H9 (cell line): ENCODE data around the gene FAM72B. TPM values are rescaled to one million over a fixed set of nuclear protein-coding genes. Genes with fewer than 3 reads are reported as not detected.
"Not testable (repeated sequence)": the region's sequence is repeated elsewhere in the genome, so short reads cannot be mapped to it uniquely, and the experiment has no call there.

Experiments used
- DNase-seq: peaks from one replicate; pipeline ENCODE4 v3.0.0-alpha.2; 2017
- H2AFZ ChIP-seq: one replicate; pipeline ENCODE4 v1.6.1; 2013; ENCODE audit warnings: mild to moderate bottlenecking, low read length, control low read depth, moderate library complexity
- H2AK5ac ChIP-seq: 2 replicates; pipeline ENCODE4 v1.6.1; 2013; ENCODE audit warnings: low read length, control low read depth, mixed read lengths; ENCODE audit not compliant: insufficient read length
- H2BK120ac ChIP-seq: one replicate; pipeline ENCODE4 v1.6.1; 2013; ENCODE audit warnings: low read depth, mild to moderate bottlenecking, low read length, control low read depth, inconsistent platforms; ENCODE audit not compliant: poor library complexity, severe bottlenecking
- H2BK12ac ChIP-seq: 2 replicates; pipeline ENCODE4 v1.6.1; 2013; ENCODE audit warnings: low read length, control low read depth, mixed read lengths, low read depth; ENCODE audit not compliant: insufficient read length
- H2BK15ac ChIP-seq: 2 replicates; pipeline ENCODE4 v1.6.1; 2013; ENCODE audit warnings: low read depth, low read length, control low read depth
- H2BK20ac ChIP-seq: one replicate; pipeline ENCODE4 v1.6.1; 2013; ENCODE audit warnings: low read depth, mild to moderate bottlenecking, low read length, control low read depth, inconsistent platforms; ENCODE audit not compliant: poor library complexity, severe bottlenecking
- H2BK5ac ChIP-seq: 2 replicates; pipeline ENCODE4 v1.6.1; 2013; ENCODE audit warnings: low read length, control low read depth, mixed read lengths; ENCODE audit not compliant: insufficient read length
- H3K14ac ChIP-seq: 2 replicates; pipeline ENCODE4 v1.6.1; 2013; ENCODE audit warnings: low read length, control low read depth; ENCODE audit not compliant: insufficient read depth
- H3K18ac ChIP-seq: 2 replicates; pipeline ENCODE4 v1.6.1; 2013; ENCODE audit warnings: low read depth, mild to moderate bottlenecking, mixed read lengths, low read length, control low read depth; ENCODE audit not compliant: insufficient read length
- H3K23ac ChIP-seq: 2 replicates; pipeline ENCODE4 v1.6.1; 2013; ENCODE audit warnings: low read length, control low read depth, mixed read lengths, low read depth; ENCODE audit not compliant: insufficient read length
- H3K23me2 ChIP-seq: 2 replicates; pipeline ENCODE4 v1.6.1; 2013; ENCODE audit warnings: low read depth, mild to moderate bottlenecking, mixed read lengths, low read length, control low read depth; ENCODE audit not compliant: insufficient read length, poor library complexity, severe bottlenecking
- H3K27ac ChIP-seq: 2 replicates; pipeline ENCODE4 v1.5.1; 2013; ENCODE audit warnings: low read length, control low read depth, mixed read lengths, low read depth; ENCODE audit not compliant: insufficient read length
- H3K27me3 ChIP-seq: 2 replicates; pipeline ENCODE4 v1.6.1; 2013; ENCODE audit warnings: low read length, control low read depth, inconsistent platforms; ENCODE audit not compliant: insufficient read depth
- H3K4ac ChIP-seq: 2 replicates; pipeline ENCODE4 v1.6.1; 2013; ENCODE audit warnings: low read depth, mild to moderate bottlenecking, control low read depth, inconsistent platforms, low read length, moderate library complexity
- H3K4me1 ChIP-seq: 2 replicates; pipeline ENCODE4 v1.6.1; 2013; ENCODE audit warnings: low read length, control low read depth, inconsistent platforms; ENCODE audit not compliant: insufficient read depth
- H3K4me2 ChIP-seq: 2 replicates; pipeline ENCODE4 v1.6.1; 2013; ENCODE audit warnings: low read length, control low read depth, mixed read lengths; ENCODE audit not compliant: insufficient read length, insufficient read depth
- H3K56ac ChIP-seq: 2 replicates; pipeline ENCODE4 v1.6.1; 2013; ENCODE audit warnings: low read depth, mild to moderate bottlenecking, mixed read lengths, low read length, control low read depth; ENCODE audit not compliant: insufficient read length
- H3K79me1 ChIP-seq: 2 replicates; pipeline ENCODE4 v1.6.1; 2013; ENCODE audit warnings: low read depth, mild to moderate bottlenecking, moderate library complexity, low read length, control low read depth, inconsistent platforms; ENCODE audit not compliant: insufficient read depth, poor library complexity, severe bottlenecking
- H3K79me2 ChIP-seq: 2 replicates; pipeline ENCODE4 v1.6.1; 2013; ENCODE audit warnings: low read length, control low read depth, inconsistent platforms; ENCODE audit not compliant: insufficient read depth
- H3K9ac ChIP-seq: 2 replicates; pipeline ENCODE4 v1.6.1; 2013; ENCODE audit warnings: low read length, control low read depth, mixed read lengths; ENCODE audit not compliant: insufficient read length; ENCODE audit errors: extremely low read depth
- H3K9me3 ChIP-seq: one replicate; pipeline ENCODE4 v1.6.1; 2013; ENCODE audit warnings: low read depth, low read length, inconsistent platforms; ENCODE audit not compliant: control insufficient read depth
- H3T11ph ChIP-seq: one replicate; pipeline ENCODE4 v1.6.1; 2013; ENCODE audit warnings: mild to moderate bottlenecking, low read length, control low read depth, inconsistent platforms
- H4K20me1 ChIP-seq: one replicate; pipeline ENCODE4 v1.6.1; 2013; ENCODE audit not compliant: control insufficient read depth, insufficient read length, insufficient read depth
- H4K5ac ChIP-seq: 2 replicates; pipeline ENCODE4 v1.6.1; 2013; ENCODE audit warnings: low read depth, mild to moderate bottlenecking, mixed read lengths, low read length, control low read depth; ENCODE audit not compliant: insufficient read length
- H4K8ac ChIP-seq: replicated peaks from 2 replicates; pipeline ENCODE4 v1.6.1; 2013; ENCODE audit warnings: low read length, control low read depth, mixed read lengths, low read depth; ENCODE audit not compliant: insufficient read length
- H4K91ac ChIP-seq: 2 replicates; pipeline ENCODE4 v1.6.1; 2013; ENCODE audit warnings: low read depth, mild to moderate bottlenecking, moderate library complexity, mixed read lengths, low read length, control low read depth; ENCODE audit not compliant: insufficient read length
- H3K27ac Mint-ChIP-seq, 3 experiments: 2 replicates in 2 of 3; 3 replicates in 1 of 3; pipeline ENCODE4 v1.8.0; 2020 to 2021; ENCODE audit warnings: mixed read lengths in 3 of 3, mild to moderate bottlenecking in 1 of 3, moderate library complexity in 1 of 3
- H3K27me3 Mint-ChIP-seq: 2 replicates; pipeline ENCODE4 v1.8.0; 2021; ENCODE audit warnings: low read depth, mild to moderate bottlenecking, moderate library complexity, mixed read lengths
- H3K36me3 Mint-ChIP-seq, 3 experiments: 2 replicates in 2 of 3; 3 replicates in 1 of 3; pipeline ENCODE4 v1.8.0; 2020 to 2021; ENCODE audit warnings: low read depth in 3 of 3, mixed read lengths in 3 of 3; ENCODE audit not compliant: insufficient read depth in 1 of 3
- H3K4me1 Mint-ChIP-seq, 2 experiments: 2 replicates each; pipeline ENCODE4 v1.8.0; 2020; ENCODE audit warnings: mixed read lengths in 2 of 2
- H3K4me3 Mint-ChIP-seq, 2 experiments: 2 replicates in 1 of 2; 3 replicates in 1 of 2; pipeline ENCODE4 v1.8.0; 2020 to 2021; ENCODE audit warnings: mild to moderate bottlenecking in 2 of 2, mixed read lengths in 2 of 2, moderate library complexity in 1 of 2
- H3K9me3 Mint-ChIP-seq, 2 experiments: 2 replicates in 1 of 2; 3 replicates in 1 of 2; pipeline ENCODE4 v1.8.0; 2020; ENCODE audit warnings: mild to moderate bottlenecking in 2 of 2, mixed read lengths in 2 of 2, moderate library complexity in 1 of 2
- WGBS: extraction: QIAGEN DNeasy Blood & Tissue Kit; methylation state at CpG from one replicate; pipeline ENCODE4 v1.1.7; 2013; ENCODE audit warnings: missing lambda C conversion rate, low lambda C conversion rate, mixed read lengths; ENCODE audit not compliant: insufficient read length; ENCODE audit errors: extremely low coverage; 5-methylcytosine and 5-hydroxymethylcytosine counted together
- total RNA-seq: library from RNA; stranded (reverse); gene quantifications from 2 replicates; pipeline ENCODE4 v1.2.1, GENCODE V29; 2021

Gene FAM72B
- total RNA-seq, 1 experiment from 2014 or later = 8.5 TPM

- not testable (repeated sequence) for H3K27me3 Mint-ChIP-seq, H3K4me1 ChIP-seq, H3K23me2 ChIP-seq, H4K91ac ChIP-seq, H3K56ac ChIP-seq, H3K79me2 ChIP-seq, H4K5ac ChIP-seq, H3K27me3 ChIP-seq, H3K9me3 Mint-ChIP-seq, H3K23ac ChIP-seq, H2AFZ ChIP-seq, H3K9ac ChIP-seq, H4K20me1 ChIP-seq, H2AK5ac ChIP-seq, H2BK20ac ChIP-seq, H2BK15ac ChIP-seq, H3K27ac Mint-ChIP-seq, H3K79me1 ChIP-seq, H3K4me1 Mint-ChIP-seq, H4K8ac ChIP-seq, H3K36me3 Mint-ChIP-seq, H2BK5ac ChIP-seq, H3K14ac ChIP-seq, H3K4ac ChIP-seq, H3K4me3 Mint-ChIP-seq, H3K4me2 ChIP-seq, DNase-seq, H3K27ac ChIP-seq, H3K9me3 ChIP-seq, H3T11ph ChIP-seq, H2BK120ac ChIP-seq, H3K18ac ChIP-seq, H2BK12ac ChIP-seq
- no CpG with 5 or more reads among the region's 5 CpGs for WGBS
Measured at GRCh38 chr1:121214544-121215156, 30.5 kb upstream of the FAM72B start.

DNA sequence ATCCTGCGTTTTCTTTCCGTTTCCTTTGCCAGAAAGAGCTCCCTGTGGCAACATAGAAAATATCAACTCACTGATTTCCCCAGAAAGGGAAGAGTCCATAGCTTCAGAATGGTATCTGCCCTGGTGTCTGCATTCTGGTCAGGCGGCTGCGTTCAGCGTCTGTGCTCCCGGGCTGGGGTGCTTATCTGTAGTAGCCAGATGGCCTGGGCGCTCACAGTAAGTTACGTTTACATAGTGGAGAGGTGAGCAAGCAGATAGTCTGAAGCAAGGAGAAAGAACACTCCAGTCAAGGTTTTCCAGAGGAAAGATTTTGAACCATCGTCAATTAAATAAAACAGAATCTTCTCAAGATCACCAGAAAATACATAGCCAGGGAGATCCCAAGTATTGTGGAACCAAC lies 29.4 kb upstream of the FAM72B start:
- not testable (repeated sequence) for H3K4me1 ChIP-seq, H4K91ac ChIP-seq, H3K9me3 ChIP-seq, H2AFZ ChIP-seq, H2BK12ac ChIP-seq, H3K9ac ChIP-seq, H3K23me2 ChIP-seq, H3K4me2 ChIP-seq, H2AK5ac ChIP-seq, H2BK20ac ChIP-seq, H3K79me2 ChIP-seq, H3K36me3 Mint-ChIP-seq, H3K4me3 Mint-ChIP-seq, H3K79me1 ChIP-seq, H3K23ac ChIP-seq, DNase-seq, H3K27me3 Mint-ChIP-seq, H3K18ac ChIP-seq, H2BK5ac ChIP-seq, H3K56ac ChIP-seq, H3K4me1 Mint-ChIP-seq, H3K27ac ChIP-seq, H4K8ac ChIP-seq, H2BK120ac ChIP-seq, H3T11ph ChIP-seq, H2BK15ac ChIP-seq, H3K9me3 Mint-ChIP-seq, H3K27me3 ChIP-seq, H4K20me1 ChIP-seq, H3K4ac ChIP-seq, H3K14ac ChIP-seq, H3K27ac Mint-ChIP-seq, H4K5ac ChIP-seq
- no CpG with 5 or more reads among the region's 9 CpGs for WGBS
